MV-4-11 (cell line): ENCODE measurements around the gene DYNLL2.
"Not testable (repeated sequence)": the region's sequence is repeated elsewhere in the genome, so short reads cannot be mapped to it uniquely, and the experiment has no call there.

Experiments used
- DNase-seq: peaks from one replicate; lab custom pipeline; 2025; lab: John Stamatoyannopoulos, UW

The DYNLL2 gene

GRCh38 chr17:58072862-58073261 is 10.4 kb upstream of the DYNLL2 start:
- no peak for DNase-seq

GRCh38 chr17:58073266-58073665 is 10.0 kb upstream of the DYNLL2 start:
- DNase-seq, result not testable (repeated sequence)

- not testable (repeated sequence) for DNase-seq
These were observed 8.8 kb upstream of the DYNLL2 start for GRCh38 chr17:58074406-58074805.

GRCh38 chr17:58079300-58080033 is 3.8 kb upstream of the DYNLL2 start:
- DNase-seq, result no peak

- DNase-seq, result no peak
These were observed 1.4 kb upstream of the DYNLL2 start for GRCh38 chr17:58081646-58082340.

DNA sequence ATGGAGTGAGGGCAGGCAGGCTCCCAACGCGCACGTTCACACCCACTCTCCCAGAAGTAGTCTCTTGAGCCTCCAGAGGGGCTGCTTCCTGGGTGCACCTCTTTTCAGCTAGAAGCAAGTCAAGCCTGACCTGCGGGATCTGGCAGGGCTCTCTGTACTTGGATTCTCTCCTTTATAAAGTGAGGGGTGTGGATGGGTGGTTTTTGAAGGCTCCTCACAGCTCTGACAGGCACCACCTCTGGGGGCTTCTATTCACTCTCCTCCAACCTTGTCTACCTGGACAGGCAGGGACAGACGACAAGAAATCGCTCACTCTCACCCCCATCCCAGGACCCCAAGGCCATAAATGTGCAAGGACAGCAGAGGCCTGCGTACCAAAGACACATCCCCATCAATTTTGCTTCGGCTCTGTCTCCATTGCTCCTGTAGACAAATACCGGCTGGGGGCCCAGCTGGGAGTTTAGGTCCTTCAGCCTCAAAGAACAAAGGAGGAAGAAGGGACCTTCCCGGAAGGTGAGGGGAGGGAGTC is 814 bp upstream of the DYNLL2 start:
- DNase-seq, result no peak

DNA sequence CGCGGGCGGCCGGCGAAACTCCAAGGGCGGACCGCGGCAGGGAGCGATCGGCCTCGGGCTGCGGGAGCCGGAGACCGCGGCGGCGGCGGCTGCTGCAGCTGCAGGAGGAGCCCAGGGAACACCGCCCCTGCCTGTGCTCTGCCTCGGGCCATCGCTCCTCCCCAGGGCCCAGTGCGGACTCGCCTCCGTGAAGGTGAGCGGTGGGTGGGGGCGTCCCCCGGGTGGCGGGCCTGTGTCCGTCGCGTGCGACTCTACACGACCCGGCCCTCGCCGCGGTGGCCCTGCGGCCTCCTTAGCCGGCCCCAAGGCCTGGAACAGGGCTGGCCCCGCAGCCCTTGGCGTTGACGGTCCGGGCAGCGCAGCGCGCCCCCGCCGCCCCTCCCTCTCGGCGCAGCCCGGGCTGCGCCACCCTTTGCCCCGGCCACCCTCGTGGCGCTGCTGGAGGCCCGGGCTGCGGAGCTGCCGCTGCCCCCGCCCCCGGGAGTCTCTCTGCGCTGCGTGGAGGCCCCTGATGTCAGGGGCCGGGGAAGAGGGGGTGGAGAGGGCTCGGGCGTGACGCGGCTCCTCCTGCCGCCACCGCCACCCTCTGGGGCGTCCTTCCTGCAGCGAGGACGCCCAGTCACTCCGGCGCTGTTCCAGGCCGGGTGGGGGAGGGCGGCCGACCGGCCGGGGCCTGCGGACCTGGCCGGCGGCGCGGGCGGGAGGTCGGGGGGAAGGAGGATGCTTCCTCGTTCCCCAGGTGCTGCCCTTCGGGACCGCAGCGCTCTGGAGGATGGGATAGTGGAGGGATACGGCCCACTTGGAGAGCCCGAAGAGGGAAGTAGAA is 485 bp downstream of the DYNLL2 start:
- DNase-seq, result peak; percentile 27

DNA sequence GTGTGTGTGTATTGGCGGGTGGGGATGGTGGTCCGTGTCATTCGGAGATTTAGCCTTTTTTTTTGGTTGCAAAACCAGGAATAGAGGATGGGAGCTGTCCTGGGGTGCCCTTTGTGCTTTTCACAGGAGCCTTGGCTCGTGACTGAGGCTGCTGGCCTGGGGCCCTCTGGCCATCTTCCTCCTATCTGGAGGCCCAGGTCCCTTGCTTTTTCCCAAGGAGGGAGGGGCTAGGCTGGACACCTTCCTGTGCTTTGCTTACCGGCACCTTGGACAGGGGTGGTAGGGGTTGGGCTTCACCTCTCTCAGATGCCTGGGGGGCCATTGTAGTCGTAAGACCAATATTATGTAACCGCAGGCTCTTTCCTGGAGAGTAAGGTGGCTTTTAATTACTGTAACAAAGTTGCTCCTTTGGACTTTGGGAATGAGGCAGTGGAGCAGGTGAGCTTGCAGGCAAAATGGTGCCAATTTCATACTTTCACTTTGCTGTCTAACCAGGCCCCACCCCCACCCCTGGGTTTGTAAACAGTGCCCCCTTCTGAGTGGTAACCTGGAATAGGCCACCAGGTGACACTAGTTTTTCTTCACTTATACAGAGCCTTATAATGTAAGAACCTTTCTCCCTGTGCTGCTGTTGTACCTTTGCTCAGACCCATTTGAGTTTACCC is 1.2 kb downstream of the DYNLL2 start:
- no peak for DNase-seq

DNA sequence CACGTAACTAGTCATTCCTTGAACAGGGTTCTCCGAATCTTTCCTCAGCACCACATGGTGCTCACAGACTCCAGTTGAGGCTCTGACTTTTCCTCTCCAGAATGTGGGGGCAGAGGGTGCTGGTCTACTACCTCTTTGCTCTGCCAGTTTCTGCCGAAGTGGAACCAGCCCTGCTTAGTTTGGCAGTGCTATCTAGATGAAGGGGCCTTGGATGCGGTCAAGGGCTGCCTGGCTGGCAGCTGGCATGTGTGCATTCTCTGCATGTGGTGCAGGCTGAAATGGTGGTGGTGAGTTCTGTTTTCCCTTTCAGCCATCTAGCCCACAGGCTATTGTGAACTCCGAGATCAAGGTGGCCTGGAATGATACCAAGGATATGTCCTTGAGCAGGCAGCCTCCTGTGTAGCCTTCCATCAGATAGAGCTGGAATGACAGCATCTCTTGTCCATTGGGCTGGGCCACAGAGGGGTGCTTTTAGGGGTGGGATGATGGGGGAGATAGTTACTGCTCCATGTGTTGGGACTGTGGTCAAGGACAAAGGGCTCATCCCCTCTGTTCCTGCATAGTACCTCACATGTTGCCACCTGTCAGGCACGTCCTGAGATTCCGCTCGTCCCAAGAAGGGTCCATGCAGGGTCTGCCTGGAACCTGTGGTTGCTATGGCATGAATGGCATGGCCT is 2.0 kb downstream of the DYNLL2 start:
- no peak for DNase-seq

DNA sequence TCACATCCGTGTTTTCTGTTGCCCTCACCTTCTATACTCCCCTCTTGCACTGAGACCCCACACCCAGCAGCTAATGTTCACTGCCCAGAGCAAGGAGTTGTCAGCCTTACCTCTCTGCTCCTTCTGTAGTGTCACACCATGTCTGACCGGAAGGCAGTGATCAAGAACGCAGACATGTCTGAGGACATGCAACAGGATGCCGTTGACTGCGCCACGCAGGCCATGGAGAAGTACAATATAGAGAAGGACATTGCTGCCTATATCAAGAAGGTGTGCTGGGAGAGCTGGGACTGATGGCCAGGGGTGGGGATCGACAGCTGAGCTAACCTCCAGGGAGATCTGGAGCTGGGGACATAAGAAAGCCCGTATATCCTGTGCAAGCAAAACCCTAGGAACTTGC is 3.7 kb downstream of the DYNLL2 start:
- no peak for DNase-seq

DNA sequence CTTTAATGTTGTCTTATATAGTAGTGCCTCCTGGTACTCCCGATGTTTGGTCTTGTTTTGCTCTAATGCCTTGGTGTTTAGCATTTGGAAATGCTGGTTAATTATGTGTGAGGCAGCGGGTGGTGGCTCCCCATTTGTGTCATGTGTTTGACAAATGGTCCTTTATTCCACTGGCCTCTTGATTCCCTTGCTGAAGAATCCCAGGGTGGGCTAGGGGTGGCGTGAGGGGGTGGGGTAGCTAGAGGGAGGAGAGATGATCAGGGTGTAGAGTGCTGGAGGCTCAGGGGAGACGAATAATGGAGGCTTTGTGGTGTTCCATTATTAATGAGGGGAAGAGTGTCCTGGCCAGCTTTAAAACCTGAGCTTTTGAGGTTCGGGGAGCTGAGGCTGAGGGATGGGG is 5.4 kb downstream of the DYNLL2 start:
- no peak for DNase-seq

GRCh38 chr17:58089111-58089510 is 5.9 kb downstream of the DYNLL2 start:
- DNase-seq, result no peak

DNA sequence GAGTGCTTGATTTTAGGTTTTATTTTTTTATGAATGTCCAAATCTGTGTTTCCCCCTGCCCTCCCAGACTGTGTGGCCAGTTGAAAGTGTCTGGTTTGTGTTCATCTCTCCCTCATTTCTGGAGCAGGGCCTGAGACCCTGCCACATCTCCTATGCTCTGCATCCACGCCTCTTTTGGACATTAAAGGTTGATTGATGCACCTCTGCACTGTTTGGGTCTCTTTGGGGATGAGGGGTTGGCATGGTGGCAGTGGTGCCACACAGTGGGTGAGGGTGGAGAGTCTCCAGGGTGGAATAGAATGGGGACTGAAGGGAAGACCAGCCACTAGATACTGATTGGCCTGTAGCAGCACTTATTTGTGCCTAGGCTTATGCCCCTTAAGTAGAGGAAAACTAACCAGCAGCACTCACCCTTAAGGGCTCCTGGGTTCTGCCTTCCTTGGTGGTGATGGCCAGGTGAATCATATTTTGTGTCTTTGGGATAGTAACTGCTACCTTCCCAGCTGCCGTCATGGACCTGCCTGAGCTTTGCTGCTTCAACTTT is 7.9 kb downstream of the DYNLL2 start:
- no peak for DNase-seq

DNA sequence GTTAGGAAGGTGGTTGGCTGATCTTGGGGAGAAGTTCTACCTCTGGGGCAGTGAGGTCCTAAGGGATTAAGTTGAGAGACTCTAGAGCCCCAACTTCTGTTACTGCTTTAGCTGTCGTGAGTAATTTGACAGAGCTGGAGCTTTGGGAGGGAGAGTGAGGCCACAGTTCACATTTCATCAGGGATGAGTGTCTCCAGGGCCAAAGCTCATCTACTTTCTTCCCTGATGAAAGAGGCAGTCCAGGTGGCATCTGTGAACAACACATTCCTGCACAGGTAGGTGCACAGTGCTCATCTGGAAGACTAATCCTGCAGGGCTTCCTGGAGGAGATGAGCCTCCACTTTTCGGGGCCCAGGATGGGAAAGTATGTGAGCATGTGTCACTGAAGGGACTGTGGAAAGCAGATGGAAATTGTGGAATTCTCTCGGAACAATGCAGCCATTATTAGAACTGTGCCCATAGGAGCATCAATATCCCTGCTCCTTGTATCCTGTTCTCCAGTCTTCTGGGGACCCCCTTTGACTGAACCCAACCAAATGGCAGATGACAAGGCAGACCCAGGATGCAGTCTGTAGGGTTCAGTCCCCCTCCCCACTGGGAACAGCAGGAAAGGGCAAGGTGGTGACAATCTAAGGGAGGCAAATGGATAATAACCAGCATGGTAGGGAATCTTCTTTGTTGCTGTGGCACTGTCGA is 9.0 kb downstream of the DYNLL2 start:
- DNase-seq, result no peak

- no peak for DNase-seq
These were observed 9.7 kb downstream of the DYNLL2 start for GRCh38 chr17:58092797-58093385.

DNA sequence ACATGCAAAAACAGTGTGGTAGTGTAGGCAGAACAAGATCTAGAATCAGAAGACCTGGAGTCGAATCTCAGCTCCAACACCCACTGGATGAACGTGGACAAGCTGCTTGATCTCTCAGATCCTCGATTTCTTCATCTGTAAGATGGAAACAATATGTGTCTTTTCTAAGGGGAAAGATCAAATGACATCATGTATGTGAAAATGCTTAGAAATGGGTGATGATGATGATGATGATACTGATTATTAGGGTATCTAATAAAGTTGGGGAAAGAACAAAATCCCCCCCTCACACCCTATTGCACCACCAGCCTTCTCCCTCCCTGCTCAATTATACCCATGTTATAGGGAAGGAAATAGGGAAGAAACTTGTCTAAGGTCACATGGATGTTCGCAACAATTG is 10.9 kb downstream of the DYNLL2 start:
- no peak for DNase-seq

GRCh38 chr17:58096892-58097291 is 13.7 kb downstream of the DYNLL2 start:
- no peak for DNase-seq

DNA sequence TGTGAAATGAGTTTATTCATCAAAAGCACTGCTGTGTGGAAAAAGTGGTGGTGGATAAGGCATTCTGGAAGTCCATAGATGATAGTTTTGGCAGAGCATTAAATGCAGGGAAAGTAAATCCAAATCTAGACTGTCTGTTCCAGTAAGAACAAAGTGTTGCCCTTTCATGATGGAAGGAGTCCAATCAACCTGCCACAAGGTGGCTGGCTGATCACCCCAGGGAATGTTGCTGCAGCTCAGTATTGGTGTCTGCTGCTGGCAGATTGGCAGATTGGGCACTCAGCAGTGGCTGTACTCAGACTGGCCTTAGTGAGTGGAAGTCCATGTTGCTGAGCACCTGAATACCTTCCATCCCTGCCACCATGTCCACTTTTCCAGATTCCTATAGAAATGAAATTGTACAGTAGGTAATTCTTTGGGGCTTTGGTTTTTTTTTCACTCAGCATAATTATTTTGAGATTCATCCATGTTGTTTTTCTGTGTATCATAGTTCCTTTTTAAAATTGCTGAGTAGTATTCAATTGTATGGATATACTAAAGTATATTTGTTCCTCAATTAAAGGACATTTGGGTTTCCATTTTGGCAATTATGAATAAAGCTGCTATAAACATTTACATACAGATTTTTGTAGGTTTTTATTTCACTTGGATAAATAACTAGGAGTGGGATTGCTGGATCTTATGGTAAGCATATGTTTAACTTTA is 14.3 kb downstream of the DYNLL2 start:
- DNase-seq, result no peak

- no peak for DNase-seq
These were observed 17.3 kb downstream of the DYNLL2 start for GRCh38 chr17:58100506-58100905.
